A673 (cell line): ENCODE data around the gene GUCA2B. TPM values are rescaled to one million over a fixed set of nuclear protein-coding genes. Genes with fewer than 3 reads are reported as not detected.

Source experiments
- BruUV-seq: library from RNA; stranded (reverse); fragments of 400-500 nt; replicated peaks from 2 replicates; lab custom pipeline; 2021; lab: Mats Ljungman, UMichigan
- CTCF ChIA-PET: fragments of 300-600 bp; sonication (Branson Sonifier 250); formaldehyde crosslinking; loops from one replicate; lab custom pipeline; 2022; ENCODE audit warnings: antibody characterized with exemption; lab: Charles Lee
- POLR2A ChIA-PET: fragments of 300-600 bp; sonication (Branson Sonifier 250); formaldehyde crosslinking; loops from one replicate; lab custom pipeline; 2022; ENCODE audit warnings: antibody characterized with exemption; ENCODE audit not compliant: low non-redundant PET; lab: Charles Lee
- DNase-seq: peaks from one replicate; pipeline ENCODE4 v3.0.0-alpha.2; 2015; ENCODE audit warnings: low spot score
- H3K27ac ChIP-seq: fragments of 200-600 bp; sonication (generic); 2 replicates; pipeline ENCODE4 v1.5.1; 2016; ENCODE audit warnings: mixed run types, low read depth, mild to moderate bottlenecking, mixed read lengths, antibody characterized with exemption, low read length; ENCODE audit not compliant: poor library complexity, severe bottlenecking
- H3K27me3 ChIP-seq: fragments of 200-600 bp; sonication (generic); replicated peaks from 2 replicates; pipeline ENCODE4 v1.6.1; 2017; ENCODE audit warnings: mixed run types, low read depth, mild to moderate bottlenecking, mixed read lengths, antibody characterized with exemption, low read length; ENCODE audit not compliant: insufficient read depth, poor library complexity
- H3K36me3 ChIP-seq: fragments of 200-600 bp; sonication (generic); 2 replicates; pipeline ENCODE4 v1.6.1; 2016; ENCODE audit warnings: mixed run types, mild to moderate bottlenecking, mixed read lengths, antibody characterized with exemption, low read length; ENCODE audit not compliant: insufficient read depth, poor library complexity, severe bottlenecking
- H3K4me1 ChIP-seq: fragments of 200-600 bp; sonication (generic); 2 replicates; pipeline ENCODE4 v1.6.1; 2017; ENCODE audit warnings: mixed run types, mild to moderate bottlenecking, mixed read lengths, antibody characterized with exemption, low read length; ENCODE audit not compliant: insufficient read depth, poor library complexity, severe bottlenecking
- H3K4me3 ChIP-seq: fragments of 200-600 bp; sonication (generic); 2 replicates; pipeline ENCODE4 v1.5.1; 2016; ENCODE audit warnings: low read depth, mixed run types, mild to moderate bottlenecking, mixed read lengths, low read length; ENCODE audit not compliant: poor library complexity, severe bottlenecking
- H3K9me3 ChIP-seq: fragments of 200-600 bp; sonication (generic); 2 replicates; pipeline ENCODE4 v1.6.1; 2016; ENCODE audit warnings: mixed run types, low read depth, mild to moderate bottlenecking, mixed read lengths, antibody characterized with exemption, low read length; ENCODE audit not compliant: poor library complexity, severe bottlenecking
- CTCF ChIP-seq: fragments of 300-800, 200-600 bp; sonication (generic); conservative IDR thresholded peaks from 2 replicates; pipeline ENCODE4 v1.5.1; 2017; ENCODE audit warnings: low read depth, mild to moderate bottlenecking, antibody characterized with exemption, low read length, moderate library complexity, mixed read lengths
- EZH2 ChIP-seq: fragments of 200-600 bp; sonication (generic); IDR thresholded peaks from 2 replicates; pipeline ENCODE4 v1.6.1; 2017; ENCODE audit warnings: borderline replicate concordance, low read depth, mild to moderate bottlenecking, mixed read lengths, antibody characterized with exemption, low read length; ENCODE audit not compliant: poor library complexity, severe bottlenecking
- intact Hi-C: fragments of 100-400 bp; cut with micrococcal nuclease; formaldehyde crosslinking; loops from one replicate; pipeline ENCODE4 v1.10.0; 2022; ENCODE audit not compliant: unreplicated experiment
- total RNA-seq: library from RNA; stranded (reverse); gene quantifications from 2 replicates; pipeline ENCODE4 v1.2.3, GENCODE V29; 2021

GUCA2B gene
- total RNA-seq, 1 experiment from 2014 or later, result not detected

- CTCF ChIA-PET, result no interaction called here
- Histone ChIP-seq H3K4me1 (no peaks in the 10 kb centered on the region), H3K27ac (no peak overlapping the region), H3K4me3 (no peak overlapping the region), H3K27me3 (no peaks in the 10 kb centered on the region), H3K36me3 (no peaks in the 10 kb centered on the region), H3K9me3 (no peaks in the 10 kb centered on the region)
- BruUV-seq, result no TSS peak
- POLR2A ChIA-PET, result no interaction called here
- intact Hi-C loops, result no loop called here
- no peak for DNase-seq
- TF ChIP-seq CTCF (no peak), EZH2 (no peak)
These were observed 14.6 kb downstream of the GUCA2B start for GRCh38 chr1:42167611-42168390.

GRCh38 chr1:42168391-42168670, 15.1 kb downstream of the GUCA2B start:
- DNase-seq, result no peak
- Histone ChIP-seq H3K27ac (no peak overlapping the region), H3K9me3 (no peaks in the 10 kb centered on the region), H3K4me3 (no peak overlapping the region), H3K36me3 (no peaks in the 10 kb centered on the region), H3K27me3 (no peaks in the 10 kb centered on the region), H3K4me1 (no peaks in the 10 kb centered on the region)
- TF ChIP-seq EZH2, result no peak
- no peak for TF ChIP-seq CTCF
- intact Hi-C loops, result no loop called here
- CTCF ChIA-PET, result no interaction called here
- no TSS peak for BruUV-seq
- POLR2A ChIA-PET, result no interaction called here

- Histone ChIP-seq H3K27ac (no peak overlapping the region), H3K27me3 (no peaks in the 10 kb centered on the region), H3K4me3 (no peak overlapping the region), H3K36me3 (no peaks in the 10 kb centered on the region), H3K4me1 (no peaks in the 10 kb centered on the region), H3K9me3 (no peaks in the 10 kb centered on the region)
- no peak for TF ChIP-seq CTCF
- TF ChIP-seq EZH2, result no peak
- BruUV-seq, result no TSS peak
- no peak for DNase-seq
- CTCF ChIA-PET, result no interaction called here
- intact Hi-C loops, result no loop called here
- POLR2A ChIA-PET, result no interaction called here
These were observed 15.6 kb downstream of the GUCA2B start for GRCh38 chr1:42168763-42169162.
